Activated naive CD4-positive, alpha-beta T cell treated with anti-CD3 and anti-CD28 coated beads, Interleukin-2, amount 10 ng/mL, durations not matched to agents 5 hours and 36 hours (primary cell): ENCODE measurements around the gene SF3A1. TPM values are rescaled to one million over a fixed set of nuclear protein-coding genes. Genes with fewer than 3 reads are reported as not detected.

Source experiments
- total RNA-seq, 2 experiments: library from RNA; stranded (reverse); gene quantifications; one replicate each; pipeline ENCODE4 v1.2.3, GENCODE V29; 2021

The SF3A1 gene
- total RNA-seq = 100 to 1,000 TPM; 217 to 233 TPM

GRCh38 chr22:30356449-30357235 lies at the start of gene SF3A1, which contains the start of gene CCDC157:
SF3A1 (minus strand) TSS chr22:30356894; CDS start chr22:30356792, 102 bp downstream.
CCDC157 (plus strand) TSS chr22:30357007; CDS start chr22:30366001, 8,994 bp downstream.

GRCh38 chr22:30396871-30397655 lies 40.4 kb upstream of the SF3A1 start, which contains the start of gene SEC14L2:
SEC14L2 (plus strand) TSS chr22:30397018; CDS start chr22:30397117, 99 bp downstream.

GRCh38 chr22:30386960-30387827 lies 30.5 kb upstream of the SF3A1 start, which contains the start of gene RNF215:
RNF215 (minus strand) TSS chr22:30387411; CDS start chr22:30387313, 98 bp downstream.

GRCh38 chr22:30326706-30327362 lies 29.9 kb downstream of the SF3A1 start, which contains the start of gene TBC1D10A:
TBC1D10A (minus strand) TSS chr22:30326941; CDS start chr22:30326881, 60 bp downstream.

GRCh38 chr22:30289141-30289979 lies 67.3 kb downstream of the SF3A1 start, which contains the start of gene CASTOR1:
CASTOR1 (minus strand) TSS chr22:30289505; CDS start chr22:30289497, 8 bp downstream.

Other genes starting within 250 kb of the SF3A1 start
- 100 to 1,000 TPM; 100 to 102 TPM for gene LIF, start 110.1 kb downstream of the SF3A1 start, total RNA-seq
- gene OSM, start 90.0 kb downstream of the SF3A1 start, total RNA-seq = 10 to 100 TPM; 72.0 to 74.5 TPM
- 10 to 100 TPM; 19.4 to 20.0 TPM for gene CASTOR1, start 67.4 kb downstream of the SF3A1 start, total RNA-seq
- 10 to 100 TPM; 50.4 to 50.9 TPM for gene TBC1D10A, start 30.0 kb downstream of the SF3A1 start, total RNA-seq
- gene CCDC157, start 113 bp upstream of the SF3A1 start, total RNA-seq = 1 to 10 TPM; 3.3 to 4.2 TPM
- gene RNF215, start 30.5 kb upstream of the SF3A1 start, total RNA-seq = 1 to 10 TPM; 8.6 to 9.2 TPM
- 1 to 10 TPM; 7.7 to 9.4 TPM for gene SEC14L2, start 40.1 kb upstream of the SF3A1 start, total RNA-seq
- 10 to 100 TPM; 51.7 to 55.4 TPM for gene MTFP1, start 68.9 kb upstream of the SF3A1 start, total RNA-seq
- under 1 TPM in 1 of 2 experiments, not detected in 1; 0.10 TPM for gene SEC14L3, start 115.1 kb upstream of the SF3A1 start, total RNA-seq
- not detected for gene SEC14L4, start 148.8 kb upstream of the SF3A1 start, total RNA-seq
- not detected for gene SEC14L6, start 189.8 kb upstream of the SF3A1 start, total RNA-seq
- not detected for gene GAL3ST1, start 217.8 kb upstream of the SF3A1 start, total RNA-seq
- 10 to 100 TPM; 55.2 to 55.6 TPM for gene PES1, start 235.0 kb upstream of the SF3A1 start, total RNA-seq